CD14-positive monocyte (primary cell): ENCODE data around the gene CSNK2A3. TPM values are rescaled to one million over a fixed set of nuclear protein-coding genes. Genes with fewer than 3 reads are reported as not detected.

Experiments
- DNase-seq, 3 donors: peaks; one replicate each; pipeline ENCODE4 v3.0.0-alpha.2; 2011 to 2022
- H2AFZ ChIP-seq: 2 replicates; pipeline ENCODE4 v1.6.0; 2012; ENCODE audit warnings: mild to moderate bottlenecking, low read depth, low read length, inconsistent platforms; ENCODE audit not compliant: insufficient read depth, poor library complexity, severe bottlenecking
- H3K27ac ChIP-seq, 2 donors: 1 replicate in 1 of 2; 2 replicates in 1 of 2; pipeline ENCODE4 v1.5.1; 2012 to 2013; ENCODE audit warnings: low read length in 2 of 2, control low read depth in 1 of 2, inconsistent platforms in 1 of 2, low read depth in 1 of 2, mild to moderate bottlenecking in 1 of 2
- H3K27me3 ChIP-seq, 2 donors: one replicate each; pipeline versions ENCODE4 v1.6.0 to v1.6.1; 2011 to 2013; ENCODE audit warnings: low read length in 2 of 2; ENCODE audit not compliant: control insufficient read depth in 2 of 2, insufficient read depth in 2 of 2
- H3K36me3 ChIP-seq, 2 donors: replicated peaks in 1 of 2; 1 replicate in 1 of 2; 2 replicates in 1 of 2; pipeline versions ENCODE4 v1.5.1 to v1.6.1; 2012 to 2013; ENCODE audit warnings: low read length in 2 of 2, control low read depth in 1 of 2, inconsistent platforms in 1 of 2, mild to moderate bottlenecking in 1 of 2; ENCODE audit not compliant: insufficient read depth in 2 of 2, control insufficient read depth in 1 of 2
- H3K4me1 ChIP-seq, 2 donors: 1 replicate in 1 of 2; 2 replicates in 1 of 2; pipeline versions ENCODE4 v1.5.1 to v1.6.1; 2012 to 2013; ENCODE audit warnings: low read length in 2 of 2, control low read depth in 1 of 2, inconsistent platforms in 1 of 2, mild to moderate bottlenecking in 1 of 2, moderate library complexity in 1 of 2; ENCODE audit not compliant: insufficient read depth in 2 of 2, control insufficient read depth in 1 of 2
- H3K4me2 ChIP-seq: replicated peaks from 2 replicates; pipeline ENCODE3; 2012; ENCODE audit warnings: low read length, moderate library complexity, mild to moderate bottlenecking; ENCODE audit not compliant: poor library complexity, severe bottlenecking; ENCODE audit errors: extremely low read depth
- H3K4me3 ChIP-seq, 3 experiments: fragments of 200-600 bp in 1 of 3; sonication (generic) in 1 of 3; replicated peaks in 1 of 3; 1 replicate in 2 of 3; 2 replicates in 1 of 3; pipeline ENCODE4 v1.5.1; 2011 to 2013; ENCODE audit warnings: low read length in 3 of 3, mild to moderate bottlenecking in 3 of 3, control low read depth in 2 of 3, low read depth in 2 of 3, inconsistent platforms in 1 of 3, moderate library complexity in 1 of 3
- H3K79me2 ChIP-seq: 2 replicates; pipeline ENCODE4 v1.6.0; 2012; ENCODE audit warnings: mild to moderate bottlenecking, control low read depth, inconsistent platforms, low read length, moderate library complexity; ENCODE audit not compliant: insufficient read depth
- H3K9ac ChIP-seq: 2 replicates; pipeline ENCODE4 v1.6.0; 2017; ENCODE audit warnings: low read length, mild to moderate bottlenecking; ENCODE audit not compliant: insufficient read depth, poor library complexity, severe bottlenecking
- H3K9me3 ChIP-seq, 2 donors: replicated peaks in 1 of 2; 1 replicate in 1 of 2; 2 replicates in 1 of 2; pipeline versions ENCODE4 v1.5.1 to v1.6.1; 2012 to 2013; ENCODE audit warnings: low read length in 2 of 2, control low read depth in 1 of 2; ENCODE audit not compliant: control insufficient read depth in 1 of 2, insufficient read depth in 1 of 2
- H4K20me1 ChIP-seq: 2 replicates; pipeline ENCODE4 v1.6.0; 2012; ENCODE audit warnings: mild to moderate bottlenecking, low read length, control low read depth, moderate library complexity; ENCODE audit not compliant: insufficient read depth
- H3K27ac Mint-ChIP-seq, 7 donors: one replicate each; pipeline ENCODE4 v1.8.0; 2020; ENCODE audit warnings: mild to moderate bottlenecking in 7 of 7, mixed read lengths in 7 of 7, moderate library complexity in 6 of 7, inconsistent platforms in 2 of 7
- H3K27me3 Mint-ChIP-seq, 3 donors: one replicate each; pipeline ENCODE4 v1.8.0; 2021 to 2022; ENCODE audit warnings: low read depth in 3 of 3, mild to moderate bottlenecking in 3 of 3, mixed read lengths in 3 of 3, moderate library complexity in 3 of 3, inconsistent platforms in 1 of 3
- H3K36me3 Mint-ChIP-seq, 2 donors: one replicate each; pipeline ENCODE4 v1.8.0; 2020; ENCODE audit warnings: mixed read lengths in 2 of 2, inconsistent platforms in 1 of 2, mild to moderate bottlenecking in 1 of 2
- H3K4me1 Mint-ChIP-seq: one replicate; pipeline ENCODE4 v1.8.0; 2020; ENCODE audit warnings: mild to moderate bottlenecking, mixed read lengths
- H3K4me3 Mint-ChIP-seq, 2 donors: one replicate each; pipeline ENCODE4 v1.8.0; 2020; ENCODE audit warnings: mild to moderate bottlenecking in 2 of 2, mixed read lengths in 2 of 2, moderate library complexity in 1 of 2
- H3K9me3 Mint-ChIP-seq, 7 donors: one replicate each; pipeline ENCODE4 v1.8.0; 2020 to 2022; ENCODE audit warnings: mixed read lengths in 7 of 7, mild to moderate bottlenecking in 6 of 7, moderate library complexity in 6 of 7, inconsistent platforms in 2 of 7
- CTCF ChIP-seq: fragments of 200-600 bp; IDR thresholded peaks from one replicate; pipeline ENCODE4 v1.8.0; 2022; ENCODE audit warnings: antibody characterized with exemption, mild to moderate bottlenecking
- WGBS: methylation state at CpG from one replicate; pipeline ENCODE4 v1.1.5; 2013; ENCODE audit warnings: missing lambda C conversion rate; ENCODE audit not compliant: insufficient coverage; 5-methylcytosine and 5-hydroxymethylcytosine counted together
- intact Hi-C, 2 donors: fragments of 100-400 bp; cut with micrococcal nuclease; formaldehyde crosslinking; loops; one replicate each; pipeline versions ENCODE4 v1.15.0 to v1.15.1; 2023
- polyA plus RNA-seq, 3 donors: library from polyadenylated mRNA; depleted of rRNA in 1 of 3; unstranded in 2 of 3; stranded (reverse) in 1 of 3; fragments of 300-500 nt in 2 of 3; fragments of >200 nt in 1 of 3; fragmentation: Illumina TruSeq in 2 of 3; gene quantifications; 1 replicate in 2 of 3; 2 replicates in 1 of 3; pipeline ENCODE4 v1.2.3, GENCODE V29; 2012 to 2021

The CSNK2A3 gene
- polyA plus RNA-seq, 3 donors, result 0.28 to 0.86 (median 0.75) TPM

GRCh38 chr11:11306855-11307254 lies 46.2 kb downstream of the CSNK2A3 start:
- no peak for DNase-seq
- WGBS, result 84% methylated on average over 2 of the region's 2 CpGs
- Mint-ChIP-seq H3K36me3 (peaks cover 0 to 2% of the 10 kb centered on the region in 2 donors), H3K4me1 (peaks cover 23% of the 10 kb centered on the region), H3K9me3 (peaks cover 6 to 28% (median 17%) of the 10 kb centered on the region in 7 donors), H3K4me3 (no peak overlapping the region), H3K27ac (no peak overlapping the region), H3K27me3 (peaks cover 2 to 8% (median 7%) of the 10 kb centered on the region in 3 donors)
- Histone ChIP-seq H3K27ac (no peak overlapping the region), H3K79me2 (no peaks in the 10 kb centered on the region), H3K9me3 (peaks cover 4 to 17% of the 10 kb centered on the region in 2 donors), H3K4me3 (no peak overlapping the region), H3K36me3 (no peaks in the 10 kb centered on the region), H3K27me3 (no peaks in the 10 kb centered on the region), H3K4me2 (no peak overlapping the region), H2AFZ (no peak overlapping the region), H4K20me1 (no peaks in the 10 kb centered on the region), H3K9ac (no peak overlapping the region), H3K4me1 (peaks cover 10 to 26% of the 10 kb centered on the region in 2 donors)
- intact Hi-C loops, result no loop called here
- no peak for TF ChIP-seq CTCF

GRCh38 chr11:11304550-11304949 lies 48.5 kb downstream of the CSNK2A3 start:
- TF ChIP-seq CTCF, result no peak
- Mint-ChIP-seq H3K36me3 (no peaks in the 10 kb centered on the region), H3K9me3 (peaks cover 2 to 10% (median 3%) of the 10 kb centered on the region in 7 donors)

More at GRCh38 chr11:11304550-11304949, 48.5 kb downstream of the CSNK2A3 start:
- no peak overlapping the region for H2AFZ ChIP-seq
- peaks cover 0 to 3% of the 10 kb centered on the region in 2 donors for H3K4me1 ChIP-seq
- Mint-ChIP-seq H3K4me1 (peaks cover 3% of the 10 kb centered on the region), H3K27ac (no peak overlapping the region), H3K4me3 (no peak overlapping the region), H3K27me3 (peaks cover 6 to 16% (median 9%) of the 10 kb centered on the region in 3 donors)
- H3K4me2 ChIP-seq, result no peak overlapping the region
- no peaks in the 10 kb centered on the region for H3K36me3 ChIP-seq
- no peaks in the 10 kb centered on the region for H4K20me1 ChIP-seq
- no peak overlapping the region for H3K9ac ChIP-seq
- intact Hi-C loops, result no loop called here
- H3K4me3 ChIP-seq, result no peak overlapping the region
- no peak overlapping the region for H3K27ac ChIP-seq
- H3K9me3 ChIP-seq, result peaks cover 0 to 2% of the 10 kb centered on the region in 2 donors
- no peak for DNase-seq
- no peaks in the 10 kb centered on the region for H3K27me3 ChIP-seq
- no peaks in the 10 kb centered on the region for H3K79me2 ChIP-seq
- 84% methylated on average over 7 of the region's 7 CpGs for WGBS
